Measurements from ENCODE around the gene CPSF4.

Gene CPSF4

GRCh38 chr7:99397297-99397983 lies 41.3 kb upstream of the CPSF4 start:
- Histone ChIP-seq H3K9me3 (ENCODE audit: control insufficient read depth, insufficient read depth, low read length) (no peaks in the 10 kb centered on the region), H3K27ac (ENCODE audit: low read depth, low read length) (no peak overlapping the region), H3K4me2 (ENCODE audit: low read length) (no peak overlapping the region), H4K20me1 (ENCODE audit: control insufficient read depth, insufficient read depth, low read depth, low read length) (peaks cover 29% of the 10 kb centered on the region; the same call in 1 of the 2 replicates), H3F3A (ENCODE audit: control insufficient read depth, insufficient read depth) (peaks cover 27% of the 10 kb centered on the region), H3K4me3 (ENCODE audit: low read length) (no peak overlapping the region), H3K36me3 (ENCODE audit: control insufficient read depth, low read length) (peaks cover 93% of the 10 kb centered on the region), H3K9me2 (replicated peaks; ENCODE audit: control insufficient read depth, low read length) (no peaks in the 10 kb centered on the region), H3K4me1 (ENCODE audit: control insufficient read depth, low read length) (peaks cover 12% of the 10 kb centered on the region), H3K27me3 (ENCODE audit: control insufficient read depth, low read length) (no peaks in the 10 kb centered on the region), H3K79me2 (ENCODE audit: control insufficient read depth, low read length) (peaks cover 13% of the 10 kb centered on the region)
- no peak for TF ChIP-seq EZH2phosphoT487 (IDR thresholded peaks at IDR 0.05; ENCODE audit: borderline replicate concordance, low read length)
- TF ChIP-seq CTCF (IDR thresholded peaks at IDR 0.05; ENCODE audit: low read depth, low read length, poor library complexity, severe bottlenecking): no peak

- H3K9me2 ChIP-seq (replicated peaks; ENCODE audit: control insufficient read depth, low read length): no peaks in the 10 kb centered on the region
- H3K4me1 ChIP-seq (ENCODE audit: control insufficient read depth, low read length): no peaks in the 10 kb centered on the region
- TF ChIP-seq EZH2phosphoT487 (IDR thresholded peaks at IDR 0.05; ENCODE audit: borderline replicate concordance, low read length) (no peak), CTCF (IDR thresholded peaks at IDR 0.05; ENCODE audit: low read depth, low read length, poor library complexity, severe bottlenecking) (no peak)
- no peaks in the 10 kb centered on the region for H3K27me3 ChIP-seq (ENCODE audit: control insufficient read depth, low read length)
- H3K4me2 ChIP-seq (ENCODE audit: low read length): no peak overlapping the region
- H3K36me3 ChIP-seq (ENCODE audit: control insufficient read depth, low read length): peaks cover 91% of the 10 kb centered on the region
- H4K20me1 ChIP-seq (ENCODE audit: control insufficient read depth, insufficient read depth, low read depth, low read length): peaks cover 19% of the 10 kb centered on the region
- no peak overlapping the region for H3K27ac ChIP-seq (ENCODE audit: low read depth, low read length)
- H3F3A ChIP-seq (ENCODE audit: control insufficient read depth, insufficient read depth): peaks cover 27% of the 10 kb centered on the region
- H3K79me2 ChIP-seq (ENCODE audit: control insufficient read depth, low read length): peaks cover 17% of the 10 kb centered on the region
- H3K4me3 ChIP-seq (ENCODE audit: low read length): no peak overlapping the region
- H3K9me3 ChIP-seq (ENCODE audit: control insufficient read depth, insufficient read depth, low read length): no peaks in the 10 kb centered on the region
Observed at GRCh38 chr7:99398891-99399445, 39.8 kb upstream of the CPSF4 start.

- H4K20me1 ChIP-seq (ENCODE audit: control insufficient read depth, insufficient read depth, low read depth, low read length): peaks cover 19% of the 10 kb centered on the region
- H3K4me2 ChIP-seq (ENCODE audit: low read length): no peak overlapping the region
- H3K27ac ChIP-seq (ENCODE audit: low read depth, low read length): no peak overlapping the region
- H3K36me3 ChIP-seq (ENCODE audit: control insufficient read depth, low read length): peaks cover 91% of the 10 kb centered on the region
- H3K27me3 ChIP-seq (ENCODE audit: control insufficient read depth, low read length): no peaks in the 10 kb centered on the region
- H3K4me1 ChIP-seq (ENCODE audit: control insufficient read depth, low read length): no peaks in the 10 kb centered on the region
- H3K79me2 ChIP-seq (ENCODE audit: control insufficient read depth, low read length): peaks cover 24% of the 10 kb centered on the region
- no peaks in the 10 kb centered on the region for H3K9me2 ChIP-seq (replicated peaks; ENCODE audit: control insufficient read depth, low read length)
- no peaks in the 10 kb centered on the region for H3K9me3 ChIP-seq (ENCODE audit: control insufficient read depth, insufficient read depth, low read length)
- peaks cover 23% of the 10 kb centered on the region for H3F3A ChIP-seq (ENCODE audit: control insufficient read depth, insufficient read depth)
- no peak overlapping the region for H3K4me3 ChIP-seq (ENCODE audit: low read length)
- TF ChIP-seq CTCF (IDR thresholded peaks at IDR 0.05; ENCODE audit: low read depth, low read length, poor library complexity, severe bottlenecking): no peak
- TF ChIP-seq EZH2phosphoT487 (IDR thresholded peaks at IDR 0.05; ENCODE audit: borderline replicate concordance, low read length): no peak
Observed at GRCh38 chr7:99399597-99399996, 39.1 kb upstream of the CPSF4 start.

Measured in DOHH2 (cell line).